Astrocyte (in vitro differentiated cells and primary cell): ENCODE data around the gene AP3S2.

Source experiments
- EZH2 ChIP-seq: IDR thresholded peaks from 2 replicates; pipeline ENCODE4 v1.6.1; 2012; ENCODE audit warnings: mild to moderate bottlenecking, low read length, inconsistent platforms; ENCODE audit not compliant: insufficient read depth
- TF ChIP-seq, protein P1 (sequence below): IDR thresholded peaks from 2 replicates; pipeline ENCODE4 v1.5.1; 2011; ENCODE audit warnings: low read depth, mild to moderate bottlenecking, inconsistent platforms, low read length, moderate library complexity; ENCODE audit not compliant: insufficient read depth

DNA sequence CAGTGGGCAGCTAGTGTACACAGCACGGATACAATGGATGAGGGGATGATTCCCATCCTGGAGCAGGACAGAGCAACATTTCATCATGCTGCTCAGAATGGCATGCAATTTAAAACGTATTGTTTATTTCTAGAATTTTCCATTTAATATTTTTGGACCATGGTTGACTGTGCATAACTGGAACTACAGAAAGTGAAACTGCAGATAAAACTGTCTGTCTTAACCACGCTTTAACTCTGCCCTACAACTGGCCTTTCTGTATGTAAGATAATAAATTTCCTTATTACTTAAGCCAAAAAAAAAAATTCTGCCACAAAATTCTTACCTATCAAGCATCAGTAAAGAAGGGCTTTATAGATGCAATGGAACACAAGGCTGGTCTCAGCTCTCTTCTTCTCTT lies 33.4 kb downstream of the AP3S2 start:
- TF ChIP-seq, protein P1, sequence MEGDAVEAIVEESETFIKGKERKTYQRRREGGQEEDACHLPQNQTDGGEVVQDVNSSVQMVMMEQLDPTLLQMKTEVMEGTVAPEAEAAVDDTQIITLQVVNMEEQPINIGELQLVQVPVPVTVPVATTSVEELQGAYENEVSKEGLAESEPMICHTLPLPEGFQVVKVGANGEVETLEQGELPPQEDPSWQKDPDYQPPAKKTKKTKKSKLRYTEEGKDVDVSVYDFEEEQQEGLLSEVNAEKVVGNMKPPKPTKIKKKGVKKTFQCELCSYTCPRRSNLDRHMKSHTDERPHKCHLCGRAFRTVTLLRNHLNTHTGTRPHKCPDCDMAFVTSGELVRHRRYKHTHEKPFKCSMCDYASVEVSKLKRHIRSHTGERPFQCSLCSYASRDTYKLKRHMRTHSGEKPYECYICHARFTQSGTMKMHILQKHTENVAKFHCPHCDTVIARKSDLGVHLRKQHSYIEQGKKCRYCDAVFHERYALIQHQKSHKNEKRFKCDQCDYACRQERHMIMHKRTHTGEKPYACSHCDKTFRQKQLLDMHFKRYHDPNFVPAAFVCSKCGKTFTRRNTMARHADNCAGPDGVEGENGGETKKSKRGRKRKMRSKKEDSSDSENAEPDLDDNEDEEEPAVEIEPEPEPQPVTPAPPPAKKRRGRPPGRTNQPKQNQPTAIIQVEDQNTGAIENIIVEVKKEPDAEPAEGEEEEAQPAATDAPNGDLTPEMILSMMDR, result no peak
- TF ChIP-seq EZH2, result no peak
